Stomach (tissue), 4 donors: ENCODE measurements around the gene CCT4.

Experiments
- EP300 ChIP-seq: sonication (generic); formaldehyde crosslinking; IDR thresholded peaks from one replicate; pipeline ENCODE4 v1.6.1; 2017; ENCODE audit warnings: antibody characterized with exemption
- POLR2AphosphoS5 ChIP-seq, 3 donors: sonication (generic); formaldehyde crosslinking; IDR thresholded peaks; one replicate each; pipeline ENCODE4 v1.6.1; 2016; ENCODE audit warnings: antibody characterized with exemption in 3 of 3

GRCh38 chr2:61832183-61832841 lies 56.1 kb downstream of the CCT4 start:
- TF ChIP-seq POLR2AphosphoS5 (IDR thresholded peaks at IDR 0.05) (no peak), EP300 (no peak)
